Measurements from ENCODE around the gene CAMK1D.

Gene CAMK1D

DNA sequence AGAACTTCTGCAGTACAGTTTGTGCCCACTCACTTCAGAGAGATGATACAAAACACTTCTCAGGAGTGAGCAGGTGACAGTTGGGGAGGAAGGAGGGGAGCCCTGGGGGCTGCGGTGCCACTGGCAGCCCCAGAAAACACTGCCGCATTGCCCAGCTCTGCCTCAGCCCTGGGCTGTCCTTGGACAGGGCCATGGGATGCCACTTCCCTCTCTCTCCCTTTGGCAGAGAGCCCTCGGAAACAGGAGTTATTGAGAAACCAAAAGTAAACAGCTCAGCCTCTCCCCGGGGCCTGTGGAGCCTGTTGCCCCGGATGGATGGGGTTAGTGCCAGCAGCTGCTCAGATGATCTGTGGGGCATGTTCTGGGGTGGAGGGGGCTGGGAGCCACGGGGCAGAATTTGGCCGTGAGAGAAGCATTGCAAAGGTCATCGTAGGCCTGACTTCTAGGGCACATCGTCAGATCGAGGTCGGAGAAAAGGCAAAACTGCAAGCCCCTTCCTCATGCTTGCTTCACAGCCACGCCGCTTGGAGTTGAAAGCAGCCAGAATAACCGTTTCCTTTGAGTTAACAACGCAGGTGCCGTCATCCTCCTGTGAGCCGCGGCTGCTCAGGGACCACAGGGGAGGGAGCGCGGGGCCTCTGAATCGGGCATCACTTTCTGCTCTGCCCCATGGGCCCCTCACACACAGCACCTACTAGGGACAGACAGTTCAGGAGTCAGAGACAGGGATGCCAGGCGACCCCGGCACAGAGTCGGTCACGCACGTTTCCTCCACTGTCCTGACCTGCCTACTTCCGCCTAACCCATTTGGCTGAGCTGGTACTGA, 256.4 kb downstream of the CAMK1D start:
- peak; percentile 40 for DNase-seq

DNA sequence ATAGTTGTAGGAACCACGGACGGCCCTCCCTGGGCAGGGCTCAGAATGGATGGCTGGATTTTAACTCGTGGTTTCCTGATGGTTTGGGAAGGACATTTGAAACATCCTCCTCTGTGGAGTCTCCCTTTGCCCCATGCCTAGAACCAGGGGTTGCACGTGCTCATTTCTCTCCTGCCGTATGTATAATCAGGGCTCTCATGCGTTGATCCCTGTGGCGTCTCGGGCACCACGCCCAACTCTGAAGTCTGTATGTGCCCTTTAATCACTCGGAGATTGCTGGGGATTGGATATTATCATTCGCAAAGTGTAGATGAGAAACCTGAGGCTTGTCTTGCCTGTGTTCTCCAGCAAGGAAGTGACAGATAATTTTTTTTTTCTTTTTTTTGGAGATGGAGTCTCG, 257.1 kb downstream of the CAMK1D start:
- DNase-seq = no peak

DNA sequence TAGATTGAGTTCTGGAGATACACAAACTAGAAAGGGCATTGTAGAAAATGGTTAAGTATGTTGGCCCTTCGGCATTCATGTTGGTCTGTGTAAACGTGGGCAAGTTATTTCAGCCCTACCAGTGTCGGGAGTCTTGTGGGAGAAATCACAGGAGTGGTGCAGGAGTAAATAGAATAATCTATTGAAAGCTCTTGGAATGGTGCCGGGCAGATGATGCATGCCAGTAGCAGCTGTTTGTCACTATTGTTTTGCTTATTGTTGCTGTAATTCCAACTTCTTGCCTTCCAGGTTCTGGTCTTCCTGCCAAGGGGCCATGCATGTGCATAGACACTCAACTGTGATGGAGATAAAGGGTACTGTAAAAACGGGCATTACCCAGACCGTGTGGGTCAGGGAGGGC, 259.4 kb downstream of the CAMK1D start:
- DNase-seq = no peak

- DNase-seq = no peak
Measured at GRCh38 chr10:12609435-12609834, 260.1 kb downstream of the CAMK1D start.

DNA sequence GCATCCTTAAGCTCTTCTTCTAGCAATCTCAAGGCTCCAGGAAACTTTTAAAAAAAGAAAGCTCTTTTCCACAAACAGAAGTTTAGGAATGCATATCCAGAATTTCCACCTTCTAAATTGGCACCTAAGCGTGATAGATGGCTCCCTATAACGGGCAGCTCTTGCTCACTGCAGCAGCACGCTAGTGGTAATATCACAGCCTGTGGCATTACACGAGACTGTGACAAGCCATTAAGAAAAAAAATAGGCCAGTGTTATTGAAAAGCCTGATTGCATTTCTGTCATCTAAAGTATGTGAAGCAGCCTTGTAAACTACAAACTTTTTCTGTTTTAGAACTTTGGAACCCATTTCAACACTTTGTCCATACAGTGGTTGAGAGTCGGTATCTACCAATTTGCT, 263.8 kb downstream of the CAMK1D start:
- no peak for DNase-seq

DNA sequence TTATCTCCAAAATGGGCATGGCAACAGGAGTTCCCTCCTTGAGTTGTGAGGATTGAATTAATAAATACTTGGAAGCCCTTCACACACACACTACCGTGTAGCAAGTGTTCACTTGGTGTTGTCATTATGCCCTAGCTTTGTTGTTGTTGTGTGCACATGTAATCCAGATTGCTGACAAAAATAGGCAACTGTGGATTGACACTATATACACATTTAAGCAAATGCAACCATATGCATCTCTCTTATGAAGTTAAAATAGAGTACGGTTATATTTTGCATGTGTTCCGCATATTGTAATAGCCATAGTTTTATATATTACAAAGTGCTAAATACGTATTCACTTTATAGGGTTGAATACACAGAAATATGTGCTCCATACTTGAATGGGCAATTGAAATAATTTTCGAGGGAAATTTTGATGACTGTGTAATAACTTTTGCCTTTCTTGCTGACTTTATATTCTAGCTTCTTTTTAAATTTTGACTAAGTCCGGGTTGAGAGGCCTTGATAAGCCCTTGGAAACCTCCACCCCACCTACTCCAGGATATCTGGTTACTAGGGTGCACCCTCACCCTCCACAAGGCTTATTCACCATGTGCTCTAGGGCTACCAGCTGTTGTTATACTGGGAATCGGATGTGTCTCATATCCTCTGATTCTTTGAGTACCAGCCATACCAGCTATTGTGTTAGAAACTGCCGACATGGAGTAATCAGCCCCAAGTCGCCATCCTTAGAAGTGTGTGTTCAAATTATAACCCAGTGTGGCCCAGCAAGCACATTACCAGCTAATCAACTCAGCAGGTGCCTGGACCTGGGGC, 265.0 kb downstream of the CAMK1D start:
- DNase-seq = no peak

GRCh38 chr10:12615296-12616220, 266.2 kb downstream of the CAMK1D start:
- DNase-seq = no peak

- no peak for DNase-seq
Measured at GRCh38 chr10:12617191-12618175, 268.1 kb downstream of the CAMK1D start.

DNA sequence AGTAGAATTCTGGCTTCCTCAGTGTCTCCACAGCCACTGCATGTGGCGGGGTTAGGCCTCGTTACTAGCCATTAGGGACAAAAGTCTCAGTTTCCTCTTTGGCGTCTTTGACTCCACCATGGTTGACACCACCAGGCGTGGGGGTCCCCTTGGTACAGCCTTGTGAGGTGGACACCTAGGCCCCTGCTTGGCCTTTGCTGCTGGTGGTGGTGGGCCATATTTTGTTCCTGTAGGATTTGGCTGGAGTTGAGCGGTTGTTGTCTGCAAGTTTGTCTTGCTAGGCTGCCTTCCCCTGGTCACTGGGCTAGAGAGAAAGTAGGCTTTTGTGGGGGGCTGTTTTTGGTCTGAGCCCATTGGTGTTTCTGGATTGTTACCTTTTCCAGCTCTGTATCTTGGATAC, 272.7 kb downstream of the CAMK1D start:
- no peak for DNase-seq

DNA sequence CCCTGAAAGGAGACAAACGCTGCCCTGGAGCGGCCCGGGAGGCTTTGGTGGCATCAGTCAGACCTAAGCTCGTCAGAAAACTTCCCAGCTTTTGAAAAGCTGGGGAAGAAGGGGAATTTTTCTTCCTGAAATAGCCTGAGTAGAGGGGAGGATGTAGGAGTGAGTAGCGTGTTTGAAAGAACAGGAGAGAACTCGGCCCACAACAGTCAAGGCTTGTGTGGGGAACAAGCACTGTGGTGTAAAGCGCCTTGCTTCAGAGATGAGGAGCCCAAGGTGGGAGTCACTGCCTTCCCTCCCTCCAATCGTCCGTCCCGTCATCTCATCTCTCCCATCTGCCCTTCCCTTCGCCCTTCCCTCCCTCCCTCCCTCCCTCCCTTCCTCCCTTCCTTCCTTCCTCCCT, 273.3 kb downstream of the CAMK1D start:
- no peak for DNase-seq

DNA sequence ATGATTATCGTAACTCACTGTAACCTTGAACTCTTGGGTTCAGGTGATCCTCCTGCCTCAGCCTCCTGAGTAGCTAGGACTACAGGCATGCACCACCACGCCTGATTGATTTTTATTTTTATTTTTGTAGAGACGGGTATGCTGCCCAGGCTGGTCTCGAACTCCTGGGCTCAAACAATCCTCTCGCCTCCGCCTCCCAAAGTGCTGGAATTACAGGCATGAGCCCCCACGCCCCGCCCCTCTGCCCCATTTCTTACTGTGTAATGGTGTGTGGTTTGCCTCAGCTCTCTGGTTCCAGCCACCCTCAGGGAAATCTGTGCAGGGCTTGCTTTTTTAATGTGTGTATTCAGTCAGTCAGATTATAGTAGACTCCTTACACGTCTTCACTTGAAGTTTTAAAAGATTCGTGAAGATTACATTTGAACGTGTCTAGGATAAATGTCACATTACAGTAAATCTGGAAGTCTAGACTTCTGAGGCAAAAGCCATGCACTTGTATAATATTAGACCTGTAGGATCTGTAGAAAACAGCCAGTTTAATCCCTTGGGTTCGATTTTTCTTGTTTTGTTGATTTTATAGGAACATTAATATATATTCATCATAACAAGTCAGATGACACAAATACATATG, 276.2 kb downstream of the CAMK1D start:
- DNase-seq = no peak

GRCh38 chr10:12628153-12628552, 278.8 kb downstream of the CAMK1D start:
- DNase-seq = no peak

GRCh38 chr10:12628964-12629766, 279.8 kb downstream of the CAMK1D start:
- no peak for DNase-seq

- DNase-seq = no peak
Measured at GRCh38 chr10:12629767-12630165, 280.4 kb downstream of the CAMK1D start.

GRCh38 chr10:12631216-12631615, 281.9 kb downstream of the CAMK1D start:
- DNase-seq = no peak

GRCh38 chr10:12631787-12632562, 282.6 kb downstream of the CAMK1D start:
- DNase-seq = no peak

- DNase-seq = no peak
Measured at GRCh38 chr10:12633776-12634620, 284.7 kb downstream of the CAMK1D start.

DNA sequence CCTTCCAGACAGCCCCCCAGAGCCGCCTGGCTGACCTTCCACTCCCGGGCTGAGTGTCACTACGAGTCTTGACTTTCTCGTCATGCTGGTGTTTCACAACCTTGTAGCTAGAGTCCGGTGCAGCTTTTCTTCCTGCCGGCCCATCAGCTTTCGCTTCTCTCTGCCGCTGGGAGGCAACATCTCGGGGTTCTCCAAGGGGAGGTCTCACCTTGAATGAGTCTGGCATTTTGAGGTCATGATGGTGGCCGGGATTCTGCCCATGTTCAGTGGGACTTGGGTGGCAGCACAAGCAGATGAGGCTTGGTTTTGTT, 285.2 kb downstream of the CAMK1D start:
- no peak for DNase-seq

DNA sequence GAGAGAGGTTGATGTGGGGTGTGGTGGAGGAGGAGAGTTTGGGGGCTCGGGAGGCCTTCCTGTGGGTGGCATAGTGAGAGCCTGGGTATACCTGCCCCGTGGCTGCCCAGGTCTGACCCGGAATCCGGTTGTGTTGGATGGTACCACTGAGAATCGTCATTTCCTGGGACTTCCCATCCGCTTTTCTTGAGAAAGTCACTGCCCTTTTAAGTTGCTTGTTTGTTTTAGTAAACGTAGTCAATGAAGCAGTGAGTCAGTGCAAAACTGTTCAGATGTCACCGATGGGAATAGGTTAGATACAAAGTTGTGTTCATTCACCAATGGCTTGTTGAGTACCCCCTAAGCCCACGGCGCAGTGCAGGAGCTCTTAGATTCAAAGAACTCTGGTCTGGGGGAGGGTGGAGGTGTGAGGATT, 285.8 kb downstream of the CAMK1D start:
- DNase-seq = no peak
